Mesodermal cell (in vitro differentiated cells): ENCODE measurements around the gene PCSK9.
"Not testable (repeated sequence)": the region's sequence is repeated elsewhere in the genome, so short reads cannot be mapped to it uniquely, and the experiment has no call there.

Experiments used
- H3K27ac ChIP-seq: 2 replicates; pipeline ENCODE4 v1.7.0; 2013; ENCODE audit warnings: mild to moderate bottlenecking, low read depth, low read length, moderate library complexity; ENCODE audit not compliant: severe bottlenecking
- H3K36me3 ChIP-seq: 2 replicates; pipeline ENCODE4 v1.7.1; 2013; ENCODE audit warnings: mild to moderate bottlenecking, low read length, moderate library complexity; ENCODE audit not compliant: control insufficient read depth, insufficient read depth
- H3K4me1 ChIP-seq: one replicate; pipeline ENCODE4 v1.7.1; 2013; ENCODE audit warnings: mild to moderate bottlenecking, low read length; ENCODE audit not compliant: insufficient read depth, control insufficient read depth, poor library complexity, severe bottlenecking
- H3K4me3 ChIP-seq: 2 replicates; pipeline ENCODE4 v1.7.0; 2013; ENCODE audit warnings: low read length, control low read depth, mild to moderate bottlenecking; ENCODE audit not compliant: insufficient read depth, poor library complexity, severe bottlenecking; ENCODE audit errors: extremely low read depth
- H3K9me3 ChIP-seq: 2 replicates; pipeline ENCODE4 v1.7.1; 2013; ENCODE audit warnings: mild to moderate bottlenecking, low read length, moderate library complexity; ENCODE audit not compliant: control insufficient read depth
- WGBS, 2 experiments: methylation state at CpG; one replicate each; pipeline ENCODE4 v1.1.5; 2013; ENCODE audit warnings: missing lambda C conversion rate in 2 of 2; ENCODE audit not compliant: insufficient coverage in 2 of 2; 5-methylcytosine and 5-hydroxymethylcytosine counted together

The PCSK9 gene

DNA sequence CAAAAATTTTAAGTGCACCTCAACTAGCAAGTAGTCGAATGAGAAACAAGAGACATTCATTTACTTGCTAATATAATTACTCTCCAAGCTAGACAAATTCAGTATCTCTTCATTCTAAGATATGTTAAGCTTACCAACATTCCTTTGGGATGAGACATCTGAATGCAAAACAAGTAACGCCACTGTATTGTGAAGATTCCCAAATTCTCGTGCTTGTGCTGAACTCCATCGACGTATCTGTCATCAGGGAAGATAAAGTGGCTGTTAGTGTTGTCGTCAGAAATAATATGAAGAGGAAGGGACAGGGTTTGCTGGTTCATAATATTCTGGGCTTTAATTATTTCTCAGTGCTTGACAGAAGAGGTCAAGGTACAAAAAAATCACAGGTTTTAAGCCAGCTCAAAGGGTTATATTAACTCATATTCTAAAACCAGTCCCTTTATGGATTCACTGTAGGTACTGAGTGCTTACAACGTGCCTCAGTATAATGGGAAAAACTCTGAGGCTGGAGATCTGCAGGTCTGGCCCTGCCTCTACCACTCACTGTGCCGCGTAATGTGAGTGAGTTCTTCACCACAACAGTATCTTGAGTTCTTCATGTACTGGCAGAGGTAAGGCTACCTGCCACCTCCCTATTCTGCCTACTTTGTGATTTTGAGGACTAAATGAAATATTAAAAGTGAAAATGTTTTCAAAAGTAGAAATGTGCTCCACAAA is 42.0 kb downstream of the PCSK9 start:
- peak overlapping the region; percentile 88 for H3K27ac ChIP-seq
- no peaks in the 10 kb centered on the region for H3K9me3 ChIP-seq
- no peak overlapping the region for H3K4me3 ChIP-seq
- 56 to 86% methylated on average over 4 to 5 of the region's 9 CpGs for WGBS, 2 experiments
- peaks cover 90% of the 10 kb centered on the region for H3K36me3 ChIP-seq
- H3K4me1 ChIP-seq, result peaks cover 18% of the 10 kb centered on the region

DNA sequence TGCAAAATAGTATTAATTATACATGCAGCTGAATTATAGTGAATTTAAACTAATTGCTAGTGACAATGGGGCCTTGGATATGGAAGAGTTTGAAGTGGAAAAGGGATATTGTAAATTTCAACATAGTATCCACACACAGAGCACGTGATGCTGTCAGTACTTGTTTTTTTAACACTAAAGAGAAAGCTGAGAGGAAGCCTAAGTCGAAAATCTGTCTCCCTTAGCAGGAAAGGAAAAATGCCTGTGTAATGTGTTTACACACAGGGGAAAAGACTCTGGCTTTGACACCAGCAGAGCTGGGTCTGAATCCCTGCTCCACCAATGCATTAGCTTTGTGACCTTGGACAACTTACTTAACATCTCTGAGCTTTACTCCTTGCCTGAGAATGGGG is 42.6 kb downstream of the PCSK9 start:
- Histone ChIP-seq H3K9me3 (no peaks in the 10 kb centered on the region), H3K27ac (peak overlapping the region; percentile 88), H3K4me1 (peaks cover 18% of the 10 kb centered on the region), H3K36me3 (peaks cover 87% of the 10 kb centered on the region), H3K4me3 (no peak overlapping the region)
- WGBS, 2 experiments, result 83 to 100% methylated on average over 1 of the region's 2 CpGs

DNA sequence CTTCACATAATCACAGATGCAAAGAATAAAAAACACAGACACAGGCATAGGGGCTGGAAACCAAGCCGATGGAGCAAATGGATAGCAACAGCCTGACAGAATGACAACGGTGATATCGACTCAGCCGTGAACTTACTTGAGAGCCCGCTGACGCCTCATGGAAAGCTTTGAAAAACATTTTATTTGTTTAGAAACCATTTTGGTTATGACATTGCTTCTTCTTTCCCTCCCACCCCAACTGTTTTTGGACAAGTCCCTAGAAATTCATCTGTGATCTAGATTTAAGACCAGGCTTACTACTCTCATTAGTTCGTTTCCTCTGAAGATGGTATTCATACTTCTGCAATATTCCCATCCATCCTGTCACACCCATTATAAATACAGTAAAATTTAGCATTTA is 44.9 kb downstream of the PCSK9 start:
- H3K9me3 ChIP-seq, result no peaks in the 10 kb centered on the region
- peaks cover 87% of the 10 kb centered on the region for H3K36me3 ChIP-seq
- H3K27ac ChIP-seq, result no peak overlapping the region
- H3K4me3 ChIP-seq, result no peak overlapping the region
- WGBS, 2 experiments, result 94 to 97% methylated on average over 4 to 6 of the region's 7 CpGs
- H3K4me1 ChIP-seq, result peaks cover 24% of the 10 kb centered on the region

DNA sequence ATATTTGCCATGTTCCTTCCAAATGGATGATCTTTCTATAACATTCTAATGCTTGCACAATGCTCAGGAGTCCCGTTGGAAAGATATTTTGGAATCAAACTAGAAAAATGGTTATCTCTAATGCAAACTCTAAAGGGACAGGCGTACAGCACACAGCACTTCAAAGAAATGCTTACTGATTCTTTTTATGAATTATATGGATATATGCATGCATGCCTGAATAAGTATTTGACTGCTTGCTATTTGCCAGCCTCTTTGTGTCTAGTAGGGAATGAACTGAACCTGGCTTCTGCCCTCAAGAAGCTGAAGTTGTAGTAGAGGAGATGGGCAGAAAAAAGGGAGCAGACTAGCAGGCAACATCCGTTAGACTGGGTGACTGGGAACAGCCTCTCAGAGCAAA is 48.1 kb downstream of the PCSK9 start:
- no peak overlapping the region for H3K27ac ChIP-seq
- peaks cover 84% of the 10 kb centered on the region for H3K36me3 ChIP-seq
- WGBS, 2 experiments, result 93 to 100% methylated on average over 1 of the region's 3 CpGs
- no peaks in the 10 kb centered on the region for H3K9me3 ChIP-seq
- H3K4me1 ChIP-seq, result peaks cover 22% of the 10 kb centered on the region
- H3K4me3 ChIP-seq, result no peak overlapping the region

DNA sequence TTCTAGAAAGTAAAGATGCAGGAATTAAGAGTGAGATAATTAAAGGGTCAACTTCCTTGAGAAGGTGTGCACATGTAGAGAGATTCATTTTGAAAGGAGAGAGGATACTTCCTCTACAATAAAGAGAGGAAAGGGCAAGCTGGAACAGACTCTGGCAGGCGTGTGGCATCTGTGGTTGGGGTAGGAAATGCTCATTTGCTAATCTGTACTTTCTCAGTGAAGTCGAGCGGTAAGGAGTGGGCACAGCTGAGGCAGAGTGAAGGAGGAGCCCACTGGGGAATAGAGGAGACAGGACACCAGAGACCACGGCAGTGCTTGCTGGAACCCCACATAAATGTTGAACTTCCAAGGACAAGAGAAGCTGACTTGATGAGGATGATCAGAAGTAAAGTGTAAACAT is 49.1 kb downstream of the PCSK9 start:
- no peak overlapping the region for H3K27ac ChIP-seq
- peaks cover 84% of the 10 kb centered on the region for H3K36me3 ChIP-seq
- no peak overlapping the region for H3K4me3 ChIP-seq
- 95% methylated on average over 4 of the region's 4 CpGs for WGBS, 2 experiments
- H3K9me3 ChIP-seq, result no peaks in the 10 kb centered on the region
- H3K4me1 ChIP-seq, result peaks cover 16% of the 10 kb centered on the region

DNA sequence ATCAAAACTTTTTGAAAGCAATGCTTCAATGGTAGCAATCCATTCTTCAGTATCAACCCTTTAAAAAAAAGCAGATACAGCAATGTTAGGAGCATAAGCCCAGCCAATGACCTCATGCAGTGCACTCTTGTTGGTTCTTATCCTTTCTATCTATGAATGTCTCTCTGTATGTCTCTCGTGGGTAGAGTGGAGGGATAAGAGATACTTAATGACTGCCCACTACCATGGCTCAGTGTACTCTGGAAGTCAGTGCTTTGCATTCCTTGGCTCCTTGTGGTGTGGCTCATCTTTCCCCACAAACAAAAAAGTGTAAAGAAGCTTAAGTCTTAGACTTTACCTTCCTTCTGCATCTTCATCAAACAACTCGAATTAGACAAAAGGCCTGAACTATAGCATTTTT is 50.3 kb downstream of the PCSK9 start:
- H3K4me3 ChIP-seq, result no peak overlapping the region
- no peak overlapping the region for H3K27ac ChIP-seq
- peaks cover 16% of the 10 kb centered on the region for H3K4me1 ChIP-seq
- WGBS, 2 experiments, result 83 to 89% methylated on average over 1 of the region's 2 CpGs
- H3K36me3 ChIP-seq, result peaks cover 83% of the 10 kb centered on the region
- H3K9me3 ChIP-seq, result no peaks in the 10 kb centered on the region

DNA sequence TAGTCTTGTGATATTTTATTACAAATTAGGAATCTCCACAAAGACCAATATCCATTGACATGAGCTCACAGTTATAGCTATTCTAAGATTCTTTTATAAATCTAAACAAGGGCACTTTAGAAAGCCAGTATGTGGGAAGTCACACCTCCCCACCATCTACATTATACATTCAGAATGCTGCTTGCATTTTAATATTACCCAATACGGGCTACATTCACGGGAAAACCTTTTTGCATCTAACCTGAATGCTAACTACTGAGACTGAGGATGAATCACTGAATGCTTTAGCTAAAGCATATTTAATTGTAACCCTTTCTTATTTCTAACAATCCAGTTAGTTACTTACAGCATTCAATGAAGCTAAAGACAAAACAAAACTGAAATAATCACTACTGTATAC is 53.1 kb downstream of the PCSK9 start:
- no peak overlapping the region for H3K4me3 ChIP-seq
- no peaks in the 10 kb centered on the region for H3K9me3 ChIP-seq
- H3K36me3 ChIP-seq, result peaks cover 85% of the 10 kb centered on the region
- no peak overlapping the region for H3K27ac ChIP-seq
- peaks cover 16% of the 10 kb centered on the region for H3K4me1 ChIP-seq
- 88% methylated on average over 2 of the region's 2 CpGs; no CpG with 5 or more reads in 1 of the 2 experiments for WGBS, 2 experiments

DNA sequence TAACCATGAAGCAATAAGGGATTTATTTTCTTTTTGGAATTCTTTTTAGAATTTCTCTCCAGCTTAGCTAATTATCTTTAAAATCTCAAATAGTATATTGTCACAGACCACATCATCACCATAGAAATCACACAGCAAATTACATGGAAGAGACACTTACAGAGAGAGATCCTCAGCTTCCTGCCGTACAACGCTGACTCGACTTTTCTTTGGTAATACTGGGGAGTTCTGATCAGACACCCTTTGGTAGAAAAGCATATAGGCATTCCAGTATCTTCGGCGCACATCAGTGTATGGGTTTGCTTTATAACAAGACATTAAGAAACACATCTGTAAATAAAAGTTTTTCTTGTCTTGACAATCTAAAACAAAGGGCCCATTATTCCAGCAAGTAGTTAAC is 55.7 kb downstream of the PCSK9 start:
- H3K4me3 ChIP-seq, result no peak overlapping the region
- H3K27ac ChIP-seq, result no peak overlapping the region
- peaks cover 78% of the 10 kb centered on the region for H3K36me3 ChIP-seq
- peaks cover 6% of the 10 kb centered on the region for H3K4me1 ChIP-seq
- no peaks in the 10 kb centered on the region for H3K9me3 ChIP-seq
- WGBS, 2 experiments, result 94 to 100% methylated on average over 1 to 3 of the region's 5 CpGs

DNA sequence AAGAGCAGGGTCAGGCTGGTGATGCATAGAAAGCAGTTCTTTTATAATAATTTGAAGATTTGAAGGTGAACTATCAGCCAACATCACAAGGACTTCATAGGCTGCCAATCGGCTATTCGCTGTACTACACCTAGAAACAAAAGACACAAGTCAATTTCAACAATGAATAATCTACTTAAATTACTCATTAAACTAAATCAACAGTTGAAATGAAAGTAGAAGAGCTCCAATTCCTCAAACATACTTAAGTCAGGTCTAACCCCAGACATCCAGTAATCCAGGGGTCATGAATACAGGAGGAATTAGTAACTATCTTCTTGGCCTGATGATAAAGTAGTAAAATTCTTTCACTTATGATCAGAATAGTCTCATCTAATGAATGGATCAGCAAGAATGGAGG is 64.5 kb downstream of the PCSK9 start:
- H3K4me1 ChIP-seq, result no peaks in the 10 kb centered on the region
- H3K27ac ChIP-seq, result no peak overlapping the region
- H3K4me3 ChIP-seq, result no peak overlapping the region
- H3K9me3 ChIP-seq, result no peaks in the 10 kb centered on the region
- H3K36me3 ChIP-seq, result peaks cover 84% of the 10 kb centered on the region
- WGBS, 2 experiments, result no CpG with 5 or more reads among the region's 2 CpGs

DNA sequence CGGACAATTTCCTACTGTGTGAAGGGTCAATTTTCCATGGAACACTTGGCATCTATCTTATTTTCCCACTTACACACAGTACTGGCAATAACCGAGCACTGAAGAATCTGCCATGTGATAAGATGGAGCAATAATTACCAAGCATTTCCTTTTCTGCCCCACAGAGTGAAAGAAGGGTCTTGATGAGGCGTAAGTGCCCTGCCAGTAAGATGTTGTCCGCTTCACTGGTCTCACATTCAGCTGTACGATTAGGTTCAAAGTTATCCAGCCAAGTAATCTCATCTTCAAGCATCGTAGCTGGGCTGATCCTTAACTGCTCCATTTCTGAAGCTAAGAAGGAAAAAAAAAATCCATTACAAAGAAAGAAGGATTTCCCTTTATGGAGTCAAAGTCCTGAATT is 67.8 kb downstream of the PCSK9 start:
- WGBS, 2 experiments, result 88 to 100% methylated on average over 3 to 5 of the region's 6 CpGs
- Histone ChIP-seq H3K4me3 (no peak overlapping the region), H3K9me3 (no peaks in the 10 kb centered on the region), H3K27ac (no peak overlapping the region), H3K4me1 (no peaks in the 10 kb centered on the region), H3K36me3 (peaks cover 70% of the 10 kb centered on the region)

DNA sequence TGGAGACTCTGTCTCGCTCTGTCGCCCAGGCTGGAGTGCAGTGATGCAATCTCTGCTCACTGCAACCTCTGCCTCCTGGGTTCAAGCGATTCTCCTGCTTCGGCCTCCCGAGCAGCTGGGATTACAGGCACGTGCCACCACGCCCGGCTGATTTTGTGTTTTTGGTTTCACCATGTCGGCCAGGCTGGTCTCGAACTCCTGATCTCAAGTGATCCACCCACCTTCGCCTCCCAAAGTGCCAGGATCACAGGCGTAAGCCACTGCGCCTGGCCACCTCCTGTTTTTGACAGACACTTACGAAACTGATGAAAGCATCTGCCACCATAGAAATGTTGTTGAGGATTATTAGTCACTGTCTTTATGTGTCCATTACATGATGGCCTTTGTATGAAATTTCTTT is 69.7 kb downstream of the PCSK9 start:
- H3K4me1 ChIP-seq, H3K4me3 ChIP-seq, H3K9me3 ChIP-seq, H3K27ac ChIP-seq: not testable (repeated sequence)
- 93% methylated on average over 12 to 14 of the region's 14 CpGs for WGBS, 2 experiments
- H3K36me3 ChIP-seq, result peaks cover 72% of the 10 kb centered on the region
